GM12874 (cell line): ENCODE results near the gene C12orf42.

Experiments used
- TF ChIP-seq, protein P1 (sequence below): IDR thresholded peaks from 2 replicates; pipeline ENCODE4 v1.5.1; 2011; ENCODE audit warnings: low read depth, mild to moderate bottlenecking, control low read depth, low read length, moderate library complexity; ENCODE audit not compliant: insufficient read depth

Gene C12orf42

GRCh38 chr12:103415681-103416080, 80.1 kb downstream of the C12orf42 start:
- TF ChIP-seq, protein P1, sequence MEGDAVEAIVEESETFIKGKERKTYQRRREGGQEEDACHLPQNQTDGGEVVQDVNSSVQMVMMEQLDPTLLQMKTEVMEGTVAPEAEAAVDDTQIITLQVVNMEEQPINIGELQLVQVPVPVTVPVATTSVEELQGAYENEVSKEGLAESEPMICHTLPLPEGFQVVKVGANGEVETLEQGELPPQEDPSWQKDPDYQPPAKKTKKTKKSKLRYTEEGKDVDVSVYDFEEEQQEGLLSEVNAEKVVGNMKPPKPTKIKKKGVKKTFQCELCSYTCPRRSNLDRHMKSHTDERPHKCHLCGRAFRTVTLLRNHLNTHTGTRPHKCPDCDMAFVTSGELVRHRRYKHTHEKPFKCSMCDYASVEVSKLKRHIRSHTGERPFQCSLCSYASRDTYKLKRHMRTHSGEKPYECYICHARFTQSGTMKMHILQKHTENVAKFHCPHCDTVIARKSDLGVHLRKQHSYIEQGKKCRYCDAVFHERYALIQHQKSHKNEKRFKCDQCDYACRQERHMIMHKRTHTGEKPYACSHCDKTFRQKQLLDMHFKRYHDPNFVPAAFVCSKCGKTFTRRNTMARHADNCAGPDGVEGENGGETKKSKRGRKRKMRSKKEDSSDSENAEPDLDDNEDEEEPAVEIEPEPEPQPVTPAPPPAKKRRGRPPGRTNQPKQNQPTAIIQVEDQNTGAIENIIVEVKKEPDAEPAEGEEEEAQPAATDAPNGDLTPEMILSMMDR, result no peak

GRCh38 chr12:103401421-103401820, 94.3 kb downstream of the C12orf42 start:
- TF ChIP-seq, protein P1, result no peak

GRCh38 chr12:103399986-103400385, 95.8 kb downstream of the C12orf42 start:
- TF ChIP-seq, protein P1, result no peak

DNA sequence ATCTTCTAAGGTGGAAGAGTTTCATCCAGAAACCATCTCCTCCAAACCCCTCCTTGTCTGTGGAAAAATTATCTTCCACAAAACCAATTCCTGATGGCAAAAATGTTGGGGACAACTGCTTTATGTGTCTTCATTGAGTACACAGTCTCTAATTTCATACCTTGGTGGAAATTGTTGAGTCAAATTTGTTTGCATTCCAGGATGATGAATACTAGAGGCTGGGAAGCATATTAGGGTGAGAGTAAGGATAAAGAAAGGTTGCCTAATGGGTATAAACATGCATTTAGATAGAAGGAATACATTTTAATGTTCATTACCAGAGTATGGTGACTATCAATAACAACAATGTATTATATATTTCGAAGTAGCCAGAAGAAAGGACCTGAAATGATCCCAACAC, 98.2 kb downstream of the C12orf42 start:
- TF ChIP-seq, protein P1, result no peak

- TF ChIP-seq, protein P1, result no peak
These were observed 103.0 kb downstream of the C12orf42 start for GRCh38 chr12:103392722-103393121.

- TF ChIP-seq, protein P1, result no peak
These were observed 104.7 kb downstream of the C12orf42 start for GRCh38 chr12:103391103-103391502.

- TF ChIP-seq, protein P1, result no peak
These were observed 108.4 kb downstream of the C12orf42 start for GRCh38 chr12:103387385-103387784.

- TF ChIP-seq, protein P1, result no peak
These were observed 109.3 kb downstream of the C12orf42 start for GRCh38 chr12:103386451-103386850.
